OCI-LY7 (cell line): Measurements from ENCODE around the gene MOB3A. TPM values are rescaled to one million over a fixed set of nuclear protein-coding genes. Genes with fewer than 3 reads are reported as not detected.

Source experiments
- BruUV-seq: library from RNA; stranded (reverse); fragments of 400-500 nt; replicated peaks from 2 replicates; lab custom pipeline; 2021; lab: Mats Ljungman, UMichigan
- CTCF ChIA-PET: fragments of 300-600 bp; sonication (Branson Sonifier 250); formaldehyde crosslinking; loops from one replicate; lab custom pipeline; 2022; ENCODE audit warnings: antibody characterized with exemption; ENCODE audit not compliant: unreplicated experiment; lab: Charles Lee
- POLR2A ChIA-PET: fragments of 300-600 bp; sonication (Branson Sonifier 250); formaldehyde crosslinking; loops from one replicate; lab custom pipeline; 2022; ENCODE audit warnings: antibody characterized with exemption; lab: Charles Lee
- DNase-seq: peaks from one replicate; pipeline ENCODE4 v3.0.0-alpha.2; 2015; ENCODE audit warnings: low spot score
- H2AFZ ChIP-seq: fragments of 200-600 bp; sonication (generic), shearing (Covaris generic); 2 replicates; pipeline ENCODE4 v1.6.1; 2014; ENCODE audit warnings: mild to moderate bottlenecking, antibody characterized with exemption, low read length, moderate library complexity
- H3K27ac ChIP-seq: fragments of 200-600 bp; sonication (generic); 2 replicates; pipeline ENCODE4 v1.5.1; 2014; ENCODE audit warnings: mixed run types, low read depth, mild to moderate bottlenecking, moderate library complexity, low read length, inconsistent platforms; ENCODE audit not compliant: poor library complexity, severe bottlenecking
- H3K36me3 ChIP-seq: fragments of 200-600 bp; sonication (generic); 2 replicates; pipeline ENCODE4 v1.6.1; 2014; ENCODE audit warnings: mild to moderate bottlenecking, antibody characterized with exemption, low read length, moderate library complexity, mixed read lengths; ENCODE audit not compliant: insufficient read depth
- H3K4me1 ChIP-seq: fragments of 200-600 bp; sonication (generic); 2 replicates; pipeline ENCODE4 v1.5.1; 2014; ENCODE audit warnings: mild to moderate bottlenecking, low read length; ENCODE audit not compliant: insufficient read depth, poor library complexity, severe bottlenecking
- H3K4me2 ChIP-seq: fragments of 200-600 bp; sonication (generic); 2 replicates; pipeline ENCODE4 v1.6.1; 2014; ENCODE audit warnings: mild to moderate bottlenecking, low read length
- H3K4me3 ChIP-seq: fragments of 200-600 bp; sonication (generic); 2 replicates; pipeline ENCODE4 v1.5.1; 2014; ENCODE audit warnings: mild to moderate bottlenecking, low read depth, low read length; ENCODE audit not compliant: poor library complexity, severe bottlenecking
- H3K79me2 ChIP-seq: fragments of 200-600 bp; sonication (generic); 2 replicates; pipeline ENCODE4 v1.6.1; 2016; ENCODE audit warnings: low read depth, mild to moderate bottlenecking, low read length, moderate library complexity, mixed read lengths; ENCODE audit not compliant: insufficient read depth
- H3K9me2 ChIP-seq: fragments of 200-600 bp; sonication (generic); 2 replicates; pipeline ENCODE4 v1.6.1; 2016; ENCODE audit warnings: mild to moderate bottlenecking, low read length, mixed read lengths; ENCODE audit not compliant: insufficient read depth
- H3K9me3 ChIP-seq: fragments of 200-600 bp; sonication (generic); 2 replicates; pipeline ENCODE4 v1.6.1; 2014; ENCODE audit warnings: mild to moderate bottlenecking, mixed run types, low read length, mixed read lengths
- H4K20me1 ChIP-seq: fragments of 200-600 bp; sonication (generic); 2 replicates; pipeline ENCODE4 v1.6.1; 2014; ENCODE audit warnings: mild to moderate bottlenecking, antibody characterized with exemption, low read length, moderate library complexity, mixed read lengths; ENCODE audit not compliant: insufficient read depth
- EZH2phosphoT487 ChIP-seq: fragments of 200-600 bp; sonication (generic); IDR thresholded peaks from 2 replicates; pipeline ENCODE4 v1.6.1; 2018; ENCODE audit warnings: low read depth, borderline replicate concordance, mild to moderate bottlenecking, mixed run types, antibody characterized with exemption, low read length, moderate library complexity, mixed read lengths
- intact Hi-C: fragments of 100-400 bp; cut with micrococcal nuclease; formaldehyde crosslinking; loops from one replicate; pipeline ENCODE4 v1.10.0; 2022; ENCODE audit not compliant: unreplicated experiment
- total RNA-seq, 2 experiments: library from RNA; depleted of rRNA in 1 of 2; stranded (reverse); fragments of >200 nt in 1 of 2; shearing (Covaris generic) in 1 of 2; gene quantifications; 2 replicates each; pipeline ENCODE4 v1.2.3, GENCODE V29; 2014 to 2022
- TF ChIP-seq, protein P1 (sequence below): fragments of 200-600 bp; sonication (generic); conservative IDR thresholded peaks from 2 replicates; pipeline ENCODE4 v1.5.1; 2014; ENCODE audit warnings: mild to moderate bottlenecking, antibody characterized with exemption, low read length, moderate library complexity, mixed read lengths

Gene MOB3A
- total RNA-seq, 2 experiments from 2014 or later: 54.6 to 111 TPM

DNA sequence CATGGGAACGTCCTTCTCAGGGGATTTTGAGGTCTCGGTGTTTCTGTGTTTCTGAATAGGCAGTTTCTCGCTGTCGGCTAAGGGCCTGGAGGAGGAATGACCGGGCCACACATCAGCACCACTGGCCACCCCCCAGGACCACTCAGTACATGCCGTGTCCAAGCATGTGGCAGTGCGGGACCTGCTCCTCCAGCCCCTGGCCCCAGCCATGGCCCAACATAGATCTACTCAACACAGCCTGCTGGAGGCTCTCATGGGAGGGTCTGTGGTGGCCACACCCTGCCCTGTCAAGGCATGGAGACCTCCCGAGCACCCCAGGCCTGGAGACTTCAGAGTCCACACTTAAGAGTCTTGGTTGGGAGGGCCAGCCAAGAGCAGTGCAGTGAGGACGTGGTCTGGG is 18.1 kb upstream of the MOB3A start:
- TF ChIP-seq EZH2phosphoT487: no peak
- TF ChIP-seq, protein P1, sequence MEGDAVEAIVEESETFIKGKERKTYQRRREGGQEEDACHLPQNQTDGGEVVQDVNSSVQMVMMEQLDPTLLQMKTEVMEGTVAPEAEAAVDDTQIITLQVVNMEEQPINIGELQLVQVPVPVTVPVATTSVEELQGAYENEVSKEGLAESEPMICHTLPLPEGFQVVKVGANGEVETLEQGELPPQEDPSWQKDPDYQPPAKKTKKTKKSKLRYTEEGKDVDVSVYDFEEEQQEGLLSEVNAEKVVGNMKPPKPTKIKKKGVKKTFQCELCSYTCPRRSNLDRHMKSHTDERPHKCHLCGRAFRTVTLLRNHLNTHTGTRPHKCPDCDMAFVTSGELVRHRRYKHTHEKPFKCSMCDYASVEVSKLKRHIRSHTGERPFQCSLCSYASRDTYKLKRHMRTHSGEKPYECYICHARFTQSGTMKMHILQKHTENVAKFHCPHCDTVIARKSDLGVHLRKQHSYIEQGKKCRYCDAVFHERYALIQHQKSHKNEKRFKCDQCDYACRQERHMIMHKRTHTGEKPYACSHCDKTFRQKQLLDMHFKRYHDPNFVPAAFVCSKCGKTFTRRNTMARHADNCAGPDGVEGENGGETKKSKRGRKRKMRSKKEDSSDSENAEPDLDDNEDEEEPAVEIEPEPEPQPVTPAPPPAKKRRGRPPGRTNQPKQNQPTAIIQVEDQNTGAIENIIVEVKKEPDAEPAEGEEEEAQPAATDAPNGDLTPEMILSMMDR: no peak
- DNase-seq: no peak
- ChIA-PET POLR2A (no interaction called here), CTCF (no interaction called here)
- Histone ChIP-seq H3K9me2 (no peaks in the 10 kb centered on the region), H3K27ac (no peak overlapping the region), H3K79me2 (no peaks in the 10 kb centered on the region), H2AFZ (no peak overlapping the region), H3K4me2 (no peak overlapping the region), H4K20me1 (no peaks in the 10 kb centered on the region), H3K9me3 (no peaks in the 10 kb centered on the region), H3K36me3 (peaks cover 96% of the 10 kb centered on the region), H3K4me1 (no peaks in the 10 kb centered on the region), H3K4me3 (no peak overlapping the region)
- BruUV-seq: no TSS peak
- intact Hi-C loops: no loop called here

DNA sequence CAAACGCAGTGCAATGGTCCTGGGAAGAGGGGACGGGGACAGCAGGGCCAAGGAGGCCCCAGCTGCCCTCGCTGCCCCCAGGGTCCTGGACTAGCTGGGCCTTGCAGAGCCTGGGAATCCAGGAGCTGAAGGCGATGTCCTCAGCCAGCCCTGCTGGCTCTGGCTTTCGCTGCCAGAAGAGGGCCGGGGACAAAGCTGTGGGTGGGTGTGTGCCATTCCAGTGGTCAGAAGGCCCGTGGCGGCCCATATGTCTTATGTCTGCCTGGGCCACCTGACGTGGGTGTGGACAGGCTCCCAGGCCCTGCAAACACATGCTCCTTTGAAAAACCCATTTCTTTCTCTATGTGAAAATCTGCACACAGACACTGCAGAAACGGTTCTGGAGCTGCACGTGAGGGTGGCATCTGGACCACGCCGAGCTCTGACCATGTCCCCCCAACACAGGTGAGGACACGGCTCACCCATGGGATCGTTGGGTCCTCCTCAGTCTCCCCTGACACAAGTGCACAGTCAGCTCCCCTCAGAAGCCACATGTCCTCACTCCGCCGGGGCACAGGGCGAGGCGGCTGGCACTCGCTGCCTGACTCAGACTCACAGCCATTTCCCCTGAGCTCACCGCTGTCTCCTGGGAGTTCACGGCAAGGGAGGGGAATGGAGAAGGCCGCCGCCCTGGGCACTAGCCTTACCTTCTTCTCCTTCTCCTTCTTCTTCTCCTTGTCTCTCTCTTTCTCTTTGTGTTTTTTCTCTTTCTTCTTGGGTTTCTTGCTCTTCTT is 17.5 kb upstream of the MOB3A start:
- H3K27ac ChIP-seq: no peak overlapping the region
- H3K4me1 ChIP-seq: no peaks in the 10 kb centered on the region
- no peak overlapping the region for H2AFZ ChIP-seq
- no TSS peak for BruUV-seq
- H3K9me2 ChIP-seq: no peaks in the 10 kb centered on the region
- no peak for DNase-seq
- no peak overlapping the region for H3K4me2 ChIP-seq
- intact Hi-C loops: no loop called here
- ChIA-PET POLR2A (interaction anchor here (0.5 kb wide), 1 partner anchor 110 kb away, joined by 3 read pairs; no protein-coding TSS in a partner anchor), CTCF (no interaction called here)
- H3K4me3 ChIP-seq: no peak overlapping the region
- no peak for TF ChIP-seq EZH2phosphoT487
- H3K9me3 ChIP-seq: no peaks in the 10 kb centered on the region
- no peaks in the 10 kb centered on the region for H3K79me2 ChIP-seq
- H3K36me3 ChIP-seq: peaks cover 96% of the 10 kb centered on the region
- no peaks in the 10 kb centered on the region for H4K20me1 ChIP-seq

DNA sequence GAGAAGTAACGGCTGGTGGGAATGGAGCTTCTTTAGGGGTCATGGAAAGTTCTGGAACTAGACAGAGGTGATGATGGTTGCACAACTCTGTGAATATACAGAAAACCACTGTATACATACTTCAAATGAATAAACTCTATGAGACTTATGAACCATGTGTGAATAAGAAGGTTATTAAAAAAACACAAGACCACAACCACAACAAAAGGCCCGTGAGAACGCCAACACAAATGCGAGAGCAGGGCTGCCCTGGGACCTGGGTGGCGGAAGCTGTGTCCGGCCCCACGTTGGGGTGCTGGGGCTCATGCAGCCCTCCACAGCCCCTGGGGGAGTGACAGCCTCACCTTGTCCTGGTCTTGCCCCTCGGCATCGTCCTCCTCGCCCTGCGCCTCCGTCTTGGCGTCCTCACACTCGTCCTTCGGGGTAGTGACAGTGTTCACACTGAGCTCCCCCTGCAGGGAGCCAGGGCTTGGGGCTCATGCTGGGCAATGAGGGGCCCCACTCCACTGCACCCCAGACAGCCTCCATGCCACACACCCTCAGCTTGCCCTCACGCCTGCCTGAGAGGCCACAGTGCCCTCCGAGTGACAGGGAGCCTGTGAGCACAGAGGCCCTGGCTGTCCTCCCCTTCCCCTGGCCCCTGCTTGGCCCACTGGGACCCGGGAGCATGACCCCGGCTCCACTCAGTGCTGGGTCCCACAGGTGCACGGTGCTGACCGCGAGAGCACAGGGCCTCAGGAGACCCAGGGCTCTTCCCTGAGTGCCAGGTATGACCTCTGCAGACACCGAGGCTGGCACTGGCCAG is 16.6 kb upstream of the MOB3A start:
- Histone ChIP-seq H3K79me2 (no peaks in the 10 kb centered on the region), H3K9me2 (no peaks in the 10 kb centered on the region), H3K4me2 (no peak overlapping the region), H3K9me3 (no peaks in the 10 kb centered on the region), H3K27ac (no peak overlapping the region), H3K4me3 (no peak overlapping the region), H2AFZ (no peak overlapping the region), H3K4me1 (no peaks in the 10 kb centered on the region), H3K36me3 (peaks cover 96% of the 10 kb centered on the region), H4K20me1 (no peaks in the 10 kb centered on the region)
- ChIA-PET POLR2A (no interaction called here), CTCF (no interaction called here)
- intact Hi-C loops: no loop called here
- no TSS peak for BruUV-seq
- DNase-seq: no peak
- no peak for TF ChIP-seq EZH2phosphoT487
- TF ChIP-seq, protein P1: no peak
